Lower leg skin (tissue), 4 donors: ENCODE data around the gene RNF7. TPM values are rescaled to one million over a fixed set of nuclear protein-coding genes. Genes with fewer than 3 reads are reported as not detected.

Experiments used
- DNase-seq, 2 donors: peaks; one replicate each; pipeline ENCODE4 v3.0.0-alpha.2; 2019; ENCODE audit warnings: low spot score in 2 of 2
- H3K4me3 ChIP-seq: fragments of 200-600 bp; sonication (generic); 2 replicates; pipeline ENCODE4 v1.5.1; 2017; ENCODE audit warnings: mild to moderate bottlenecking, low read depth; ENCODE audit not compliant: poor library complexity, severe bottlenecking
- CTCF ChIP-seq, 3 donors: fragments of 450-650 bp; IDR thresholded peaks; one replicate each; pipeline ENCODE4 v1.5.1; 2016; ENCODE audit warnings: antibody characterized with exemption in 3 of 3, mild to moderate bottlenecking in 3 of 3, moderate library complexity in 2 of 3
- POLR2A ChIP-seq, 2 donors: fragments of 450-650 bp; IDR thresholded peaks; one replicate each; pipeline ENCODE4 v1.6.1; 2016 to 2017; ENCODE audit warnings: antibody characterized with exemption in 2 of 2, mild to moderate bottlenecking in 1 of 2, moderate library complexity in 1 of 2
- WGBS, 2 donors: methylation state at CpG; one replicate each; pipeline ENCODE4 v1.1.5; 2018; 5-methylcytosine and 5-hydroxymethylcytosine counted together
- intact Hi-C: fragments of 100-400 bp; cut with DNase I; formaldehyde crosslinking; loops from one replicate; pipeline ENCODE4 v1.15.0; 2023; ENCODE audit warnings: low total_unique reads
- total RNA-seq, 4 donors: library from RNA; depleted of rRNA; stranded (reverse); fragments of >200 nt; gene quantifications; one replicate each; pipeline ENCODE4 v1.1.0, GENCODE V29; 2016

RNF7 gene
- total RNA-seq, 4 donors from 2014 or later: 75.6 to 117 (median 84.1) TPM

GRCh38 chr3:141737093-141737492 lies 1.0 kb upstream of the RNF7 start:
- TF ChIP-seq CTCF (IDR thresholded peaks at IDR 0.05) (no peak), POLR2A (IDR thresholded peaks at IDR 0.05) (no peak)
- intact Hi-C loops: loop anchor here (5.0 to 10.0 kb wide), 2 partner anchors 138 to 175 kb away; partner anchors contain the start of gene ATP1B3
- no peak for DNase-seq
- no peak overlapping the region for H3K4me3 ChIP-seq
- WGBS, 2 donors: 83 to 86% methylated on average over 10 of the region's 10 CpGs

GRCh38 chr3:141737678-141738021 lies 448 bp upstream of the RNF7 start:
- 0% methylated on average over 3 of the region's 3 CpGs for WGBS, 2 donors
- H3K4me3 ChIP-seq: no peak overlapping the region
- no peak for DNase-seq
- intact Hi-C loops: loop anchor here (5.0 to 10.0 kb wide), 2 partner anchors 137 to 175 kb away; partner anchors contain the start of gene ATP1B3
- TF ChIP-seq POLR2A (IDR thresholded peaks at IDR 0.05) (no peak), CTCF (IDR thresholded peaks at IDR 0.05) (no peak)

- H3K4me3 ChIP-seq: peak overlapping the region; percentile 92
- TF ChIP-seq POLR2A (IDR thresholded peaks at IDR 0.05): no peak
- TF ChIP-seq CTCF (IDR thresholded peaks at IDR 0.05): no peak
- intact Hi-C loops: loop anchor here (5.0 to 10.0 kb wide), 2 partner anchors 136 to 173 kb away; partner anchors contain the start of gene ATP1B3
- 0% methylated on average over 11 of the region's 11 CpGs for WGBS, 2 donors
- no peak for DNase-seq
Observed at GRCh38 chr3:141738891-141739363, 829 bp downstream of the RNF7 start.

GRCh38 chr3:141739731-141740130 lies 1.6 kb downstream of the RNF7 start:
- DNase-seq: no peak
- intact Hi-C loops: loop anchor here (5.0 to 10.0 kb wide), 2 partner anchors 135 to 173 kb away; partner anchors contain the start of gene ATP1B3
- no peak for TF ChIP-seq POLR2A (IDR thresholded peaks at IDR 0.05)
- TF ChIP-seq CTCF (IDR thresholded peaks at IDR 0.05): no peak
- no peak overlapping the region for H3K4me3 ChIP-seq
- 56 to 57% methylated on average over 2 of the region's 2 CpGs for WGBS, 2 donors

GRCh38 chr3:141740349-141740748 lies 2.3 kb downstream of the RNF7 start:
- TF ChIP-seq POLR2A (IDR thresholded peaks at IDR 0.05) (no peak), CTCF (IDR thresholded peaks at IDR 0.05) (no peak)
- H3K4me3 ChIP-seq: no peak overlapping the region
- intact Hi-C loops: no loop called here
- DNase-seq: no peak

GRCh38 chr3:141743305-141743704 lies 5.2 kb downstream of the RNF7 start:
- 30 to 54% methylated on average over 1 of the region's 1 CpG for whole genome bisulfite sequencing, 2 donors
- no peak for DNase-seq
- no peak overlapping the region for H3K4me3 ChIP-seq
- TF ChIP-seq POLR2A (IDR thresholded peaks at IDR 0.05): no peak
- TF ChIP-seq CTCF (IDR thresholded peaks at IDR 0.05): no peak
- intact Hi-C loops: no loop called here
